Measurements from ENCODE around the gene THAP2. TPM values are rescaled to one million over a fixed set of nuclear protein-coding genes. Genes with fewer than 3 reads are reported as not detected.
"Not testable (repeated sequence)": the region's sequence is repeated elsewhere in the genome, so short reads cannot be mapped to it uniquely, and the experiment has no call there.

Gene THAP2
- total RNA-seq, 1 donor from 2014 or later: 7.2 TPM

- DNase-seq (ENCODE audit: low spot score): peak; percentile 68
Observed at GRCh38 chr12:71662849-71663560, 1.1 kb upstream of the THAP2 start.

GRCh38 chr12:71664411-71665089, 449 bp downstream of the THAP2 start:
- DNase-seq (ENCODE audit: low spot score): no peak

GRCh38 chr12:71665090-71665463, 976 bp downstream of the THAP2 start:
- no peak for DNase-seq (ENCODE audit: low spot score)

GRCh38 chr12:71666259-71666658, 2.2 kb downstream of the THAP2 start:
- DNase-seq (ENCODE audit: low spot score): no peak

- no peak for DNase-seq (ENCODE audit: low spot score)
Observed at GRCh38 chr12:71671311-71671710, 7.2 kb downstream of the THAP2 start.

- no peak for DNase-seq (ENCODE audit: low spot score)
Observed at GRCh38 chr12:71671816-71672215, 7.7 kb downstream of the THAP2 start.

- DNase-seq (ENCODE audit: low spot score): no peak
Observed at GRCh38 chr12:71682466-71682865, 18.4 kb downstream of the THAP2 start.

- DNase-seq (ENCODE audit: low spot score): no peak
Observed at GRCh38 chr12:71683633-71684032, 19.5 kb downstream of the THAP2 start.

GRCh38 chr12:71684081-71684480, 20.0 kb downstream of the THAP2 start:
- DNase-seq (ENCODE audit: low spot score): no peak

GRCh38 chr12:71685312-71685906, 21.3 kb downstream of the THAP2 start:
- DNase-seq (ENCODE audit: low spot score): no peak

GRCh38 chr12:71685914-71686657, 22.0 kb downstream of the THAP2 start, which contains the start of gene TMEM19:
Gene TMEM19 (plus strand): TSS chr12:71686082. CDS start chr12:71686681, 599 bp downstream.
- DNase-seq (ENCODE audit: low spot score): peak; percentile 96

- no peak for DNase-seq (ENCODE audit: low spot score)
Observed at GRCh38 chr12:71686658-71687025, 22.5 kb downstream of the THAP2 start.

GRCh38 chr12:71687172-71687571, 23.1 kb downstream of the THAP2 start:
- DNase-seq (ENCODE audit: low spot score): not testable (repeated sequence)

GRCh38 chr12:71688961-71689570, 25.0 kb downstream of the THAP2 start:
- no peak for DNase-seq (ENCODE audit: low spot score)

- no peak for DNase-seq (ENCODE audit: low spot score)
Observed at GRCh38 chr12:71691504-71692129, 27.5 kb downstream of the THAP2 start.

- no peak for DNase-seq (ENCODE audit: low spot score)
Observed at GRCh38 chr12:71693126-71693525, 29.0 kb downstream of the THAP2 start.

GRCh38 chr12:71693651-71694050, 29.6 kb downstream of the THAP2 start:
- not testable (repeated sequence) for DNase-seq (ENCODE audit: low spot score)

- DNase-seq (ENCODE audit: low spot score): peak; percentile 38
Observed at GRCh38 chr12:71694099-71694820, 30.2 kb downstream of the THAP2 start.

GRCh38 chr12:71695782-71696181, 31.7 kb downstream of the THAP2 start:
- no peak for DNase-seq (ENCODE audit: low spot score)

- not testable (repeated sequence) for DNase-seq (ENCODE audit: low spot score)
Observed at GRCh38 chr12:71702181-71702580, 38.1 kb downstream of the THAP2 start.

Measured in umbilical cord (tissue), 2 donors.